ENCODE results near the gene SLC4A11.

The SLC4A11 gene

DNA sequence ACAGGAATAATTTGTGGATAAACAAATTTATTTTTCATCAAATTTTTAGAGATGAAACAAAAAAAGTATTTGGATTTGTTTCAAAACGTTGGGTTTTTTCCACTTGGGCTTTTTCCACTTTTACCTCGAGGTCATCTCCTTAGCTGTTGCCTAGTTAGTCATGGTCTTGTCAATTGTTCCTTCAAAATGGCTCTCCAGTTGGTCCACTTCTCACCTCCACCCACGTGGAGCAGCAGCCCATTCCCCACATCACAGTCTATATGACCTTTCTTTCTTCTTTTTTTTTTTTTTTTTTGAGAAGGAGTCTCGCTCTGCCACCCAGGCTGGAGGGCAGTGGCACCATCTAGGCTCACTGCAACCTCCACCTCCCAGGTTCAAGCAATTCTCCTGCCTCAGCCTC lies 6.7 kb upstream of the SLC4A11 start:
- no peak for DNase-seq

DNA sequence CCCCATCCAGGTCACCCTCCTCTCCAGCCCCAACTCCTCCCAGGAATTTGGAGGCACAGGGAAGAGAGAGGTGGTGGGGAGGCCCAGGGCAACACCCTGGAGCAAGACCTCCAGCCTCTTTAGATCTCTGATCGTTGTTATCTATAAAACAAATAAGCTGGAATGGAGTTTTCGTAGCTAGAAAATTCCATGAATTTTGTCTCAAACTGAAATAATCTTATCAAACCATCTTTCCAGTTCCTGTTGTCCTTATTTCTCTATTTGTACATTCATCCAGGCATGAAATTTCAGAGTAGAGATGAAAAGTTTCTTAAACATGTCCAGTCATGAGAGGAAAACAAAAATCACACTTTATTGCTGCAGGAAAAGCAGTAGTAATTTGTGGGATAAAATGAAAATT lies 6.2 kb upstream of the SLC4A11 start:
- DNase-seq = no peak

DNA sequence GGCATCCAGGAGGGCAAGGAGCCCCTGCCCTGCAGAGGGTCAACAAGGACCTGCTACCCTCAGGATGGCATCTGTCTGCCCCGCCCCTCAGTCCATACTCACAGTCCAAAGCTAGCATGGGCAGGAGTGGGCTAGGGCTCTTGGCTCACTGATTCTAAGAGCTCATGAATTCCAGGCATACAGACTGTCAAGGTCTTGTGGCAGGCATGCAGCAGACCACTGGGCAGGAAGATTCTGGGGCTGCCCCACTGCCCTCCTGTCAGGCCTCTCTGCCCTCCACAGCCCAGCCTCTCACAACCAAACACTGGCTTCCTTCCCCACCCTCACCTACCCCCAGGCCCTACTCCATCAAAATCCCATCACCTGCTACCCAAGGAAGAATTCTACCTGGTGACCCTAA lies 5.6 kb upstream of the SLC4A11 start:
- DNase-seq = no peak

DNA sequence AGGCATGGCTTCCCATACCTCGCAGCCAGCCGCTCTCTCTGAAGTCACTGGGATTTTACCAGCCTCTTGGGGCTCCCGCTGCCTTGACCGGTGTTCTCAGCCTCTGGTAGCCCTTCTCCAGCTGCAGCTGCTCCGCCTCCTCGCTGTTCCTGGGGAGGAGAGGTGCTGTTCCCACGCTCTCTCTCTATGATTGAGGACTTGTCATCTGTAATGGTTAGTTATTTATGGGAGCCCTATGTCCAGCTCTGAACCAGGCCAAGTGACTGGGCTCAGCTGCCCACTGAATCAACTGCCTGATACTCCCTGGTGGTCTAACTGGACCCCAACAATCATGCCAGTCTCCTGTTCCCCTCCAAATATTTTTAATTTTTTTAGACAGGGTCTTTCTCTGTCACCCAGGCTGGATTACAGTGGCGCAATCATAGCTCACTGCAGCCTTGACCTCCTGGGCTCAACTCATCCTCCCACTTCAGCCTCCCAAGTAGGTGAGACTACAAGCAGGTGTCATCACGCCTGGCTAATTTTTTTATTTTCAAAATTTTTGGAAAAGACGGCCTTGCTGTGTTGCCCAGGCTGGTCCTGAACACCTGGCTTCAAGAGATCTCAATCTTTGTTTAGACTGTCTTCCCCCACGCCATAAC lies 4.8 kb upstream of the SLC4A11 start:
- DNase-seq = no peak

DNA sequence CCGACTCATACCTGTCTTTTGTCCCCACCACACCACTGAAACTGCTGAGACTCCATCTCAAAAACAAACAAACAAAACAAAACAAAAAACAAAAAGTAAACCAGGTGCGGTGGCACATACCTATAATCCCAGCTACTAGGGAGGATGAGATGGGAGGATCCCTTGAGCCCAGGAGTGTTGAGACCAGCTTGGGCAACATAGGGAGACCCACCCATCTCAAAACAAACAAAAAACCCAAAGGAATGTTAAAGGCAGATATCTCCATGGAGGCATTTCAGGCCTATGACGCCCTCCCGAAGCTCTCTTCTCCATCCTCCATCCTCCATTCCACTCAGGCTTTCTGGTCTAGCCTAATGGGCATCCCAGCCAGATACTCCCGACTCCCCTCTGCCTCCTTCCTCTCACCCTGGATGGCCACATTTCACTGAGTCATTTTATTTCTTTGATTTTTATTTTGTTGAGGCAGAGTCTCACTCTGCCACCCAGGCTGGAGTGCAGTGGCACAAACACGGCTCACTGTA lies 3.2 kb upstream of the SLC4A11 start:
- DNase-seq = no peak

DNA sequence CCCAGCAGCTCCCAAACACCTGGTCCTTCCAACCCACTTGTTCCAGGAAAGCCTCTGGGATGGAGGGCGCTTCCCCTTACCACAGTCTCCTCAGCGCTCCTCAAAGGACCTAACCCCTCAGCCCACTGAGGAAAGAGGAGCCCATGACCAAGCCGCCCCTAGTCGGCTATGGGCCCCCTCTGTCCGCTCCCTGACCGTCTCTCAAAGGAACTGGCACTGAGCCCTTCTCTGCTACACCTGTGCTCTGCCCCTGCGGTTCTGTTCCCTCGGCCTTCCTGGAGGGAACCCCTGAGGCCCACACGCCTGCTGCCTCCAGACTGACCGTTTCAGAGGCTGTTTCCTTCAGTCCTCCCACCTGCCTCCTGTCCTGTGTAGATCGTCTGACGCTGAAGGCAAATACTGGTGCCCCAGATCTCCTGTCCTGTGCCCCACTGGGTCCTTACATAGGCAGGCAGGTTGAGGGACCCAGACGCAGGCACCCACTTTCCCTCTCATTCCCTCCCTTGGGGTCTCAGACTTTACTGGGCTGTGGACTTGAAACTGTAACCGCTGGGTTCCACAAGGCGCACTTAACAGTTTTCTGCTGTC lies 1.9 kb upstream of the SLC4A11 start:
- no peak for DNase-seq

DNA sequence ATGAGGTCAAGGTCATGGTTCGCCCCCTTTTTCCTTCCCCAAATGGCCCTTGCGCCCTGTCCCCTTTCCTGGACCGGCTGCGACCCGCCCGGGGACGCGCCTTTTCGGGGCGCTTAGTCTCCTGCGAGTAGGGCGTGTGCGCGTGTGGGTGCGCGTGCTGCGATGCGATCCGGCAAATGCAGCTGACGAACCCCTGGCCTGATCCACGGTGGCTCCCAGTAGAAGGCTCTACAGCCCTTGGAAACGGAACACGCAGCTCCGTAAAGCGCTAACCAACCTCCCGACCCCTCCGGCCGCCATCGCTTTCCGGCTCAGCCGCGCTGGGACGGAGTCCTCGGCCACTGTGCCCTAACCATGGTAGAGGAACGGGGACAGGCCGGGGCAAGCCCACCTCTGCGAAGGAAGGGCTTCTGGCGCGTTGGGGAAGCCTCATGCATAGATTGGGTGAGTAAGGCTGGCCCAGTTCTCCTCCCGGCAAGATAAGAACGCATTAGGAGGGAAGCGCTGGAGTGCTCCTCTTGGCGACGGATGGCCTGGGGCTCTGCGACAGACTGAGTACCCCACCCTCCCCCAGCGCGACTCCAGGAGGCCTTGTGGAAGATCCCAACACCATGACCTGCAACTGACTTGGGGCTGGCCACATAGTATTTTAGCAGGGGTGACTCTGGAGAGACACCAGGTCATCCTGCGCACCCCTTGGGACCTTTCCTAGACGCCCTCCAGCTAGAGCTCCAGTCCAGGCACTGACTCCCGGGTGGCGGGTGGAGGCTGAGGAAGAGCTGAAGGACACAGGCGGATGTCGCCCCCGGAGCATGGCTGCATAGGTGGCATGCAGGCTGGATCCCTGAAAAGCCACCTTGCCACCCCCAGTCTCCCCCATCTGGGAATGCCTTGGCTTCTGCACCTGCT lies 1.1 kb upstream of the SLC4A11 start:
- DNase-seq = no peak

DNA sequence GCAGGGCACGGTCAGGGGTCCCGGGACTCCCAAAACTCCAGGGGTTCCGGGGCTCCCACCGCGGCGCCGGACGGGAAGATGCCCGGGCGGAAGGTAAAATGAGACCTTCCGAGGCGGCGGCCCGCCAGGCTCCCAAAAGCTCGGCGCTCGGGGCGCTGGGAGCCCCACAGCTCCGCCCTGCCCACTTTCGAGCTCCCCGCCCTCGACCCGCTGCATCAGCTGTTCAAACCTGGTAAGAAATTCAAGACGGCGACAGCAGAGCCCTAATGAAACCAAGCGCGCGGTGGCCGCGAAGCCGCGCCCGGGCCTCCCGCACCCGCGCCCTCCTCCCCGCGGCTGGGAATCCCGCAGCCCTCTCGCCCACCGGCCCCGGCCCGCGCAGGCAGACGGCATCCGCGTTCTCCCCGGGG lies 369 bp downstream of the SLC4A11 start:
- no peak for DNase-seq

DNA sequence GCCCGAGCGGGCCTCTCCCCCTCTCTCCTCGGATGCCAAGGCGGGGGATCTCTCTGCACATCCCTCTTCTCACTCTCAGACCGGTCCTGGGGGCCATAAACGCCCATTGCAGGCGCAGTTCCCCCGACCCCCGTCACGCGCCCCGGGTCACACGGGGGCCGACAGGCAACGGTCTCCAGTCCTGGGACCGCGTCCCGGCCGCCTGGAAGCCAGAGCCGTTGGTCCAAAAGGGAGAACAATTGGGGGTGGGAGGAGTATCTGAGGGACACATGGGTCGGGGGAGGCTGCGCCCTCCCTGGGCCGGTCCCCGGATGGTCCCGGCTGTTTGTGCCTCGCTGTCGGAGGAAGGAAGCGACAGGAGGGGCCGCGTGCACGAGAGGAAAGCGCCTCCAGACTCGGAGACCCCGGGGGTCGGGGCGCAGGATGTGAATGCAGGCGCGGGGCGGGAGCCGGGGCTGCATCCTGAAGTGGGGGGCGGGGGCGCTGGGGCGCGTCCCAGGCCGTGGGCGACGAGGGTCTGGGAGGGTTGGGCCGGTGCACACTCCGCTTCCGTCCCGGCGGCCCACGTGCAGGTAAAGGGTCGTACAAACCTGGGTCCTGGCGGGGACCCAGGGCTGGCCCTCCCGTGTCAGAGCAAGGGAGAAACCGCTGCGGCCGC lies 903 bp downstream of the SLC4A11 start:
- DNase-seq = no peak

DNA sequence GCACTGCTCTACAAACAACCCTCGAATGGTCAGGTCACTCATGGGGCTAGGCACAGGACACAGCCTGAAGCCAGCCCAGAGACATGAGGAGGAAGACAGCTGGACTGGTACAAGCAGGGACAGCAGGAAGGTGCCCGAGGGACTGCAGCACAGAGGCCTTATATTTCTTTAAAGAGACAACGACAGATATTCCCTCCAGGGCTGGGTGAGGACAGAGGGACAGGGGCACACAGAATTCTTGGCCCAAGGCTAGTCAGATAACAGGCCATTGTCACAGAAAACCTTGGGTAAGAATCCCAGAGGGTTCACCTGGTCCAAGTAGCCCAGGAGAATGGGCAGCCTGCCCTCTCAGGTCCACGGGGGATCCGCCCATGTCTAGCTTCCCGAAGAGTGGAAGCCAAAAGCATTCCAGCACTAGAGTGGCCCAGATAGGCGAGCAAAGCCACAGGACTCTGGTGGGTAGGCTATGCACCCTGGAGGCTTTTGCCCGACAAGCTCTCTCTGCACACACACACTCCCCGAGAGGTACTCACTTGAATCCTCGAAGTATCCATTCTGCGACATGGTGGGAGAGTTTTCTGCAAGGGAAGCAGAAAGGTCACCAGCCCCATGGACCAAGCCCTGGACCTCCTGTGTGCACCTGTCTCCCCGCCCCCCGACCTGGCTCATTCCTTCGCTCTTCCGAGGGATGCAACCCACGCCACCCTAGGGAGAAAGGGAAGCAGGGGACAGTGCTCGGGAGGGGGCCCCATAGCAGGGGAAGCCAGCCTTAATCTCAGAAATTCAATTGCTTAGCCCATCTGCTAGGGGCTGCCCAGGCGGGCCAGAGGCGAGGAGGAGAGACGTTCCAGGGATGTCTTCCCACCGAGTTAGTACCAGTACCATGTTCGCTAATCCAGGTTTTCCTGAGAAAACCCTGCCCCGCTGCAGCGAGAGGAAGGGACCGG lies 1.7 kb downstream of the SLC4A11 start:
- DNase-seq = no peak

DNA sequence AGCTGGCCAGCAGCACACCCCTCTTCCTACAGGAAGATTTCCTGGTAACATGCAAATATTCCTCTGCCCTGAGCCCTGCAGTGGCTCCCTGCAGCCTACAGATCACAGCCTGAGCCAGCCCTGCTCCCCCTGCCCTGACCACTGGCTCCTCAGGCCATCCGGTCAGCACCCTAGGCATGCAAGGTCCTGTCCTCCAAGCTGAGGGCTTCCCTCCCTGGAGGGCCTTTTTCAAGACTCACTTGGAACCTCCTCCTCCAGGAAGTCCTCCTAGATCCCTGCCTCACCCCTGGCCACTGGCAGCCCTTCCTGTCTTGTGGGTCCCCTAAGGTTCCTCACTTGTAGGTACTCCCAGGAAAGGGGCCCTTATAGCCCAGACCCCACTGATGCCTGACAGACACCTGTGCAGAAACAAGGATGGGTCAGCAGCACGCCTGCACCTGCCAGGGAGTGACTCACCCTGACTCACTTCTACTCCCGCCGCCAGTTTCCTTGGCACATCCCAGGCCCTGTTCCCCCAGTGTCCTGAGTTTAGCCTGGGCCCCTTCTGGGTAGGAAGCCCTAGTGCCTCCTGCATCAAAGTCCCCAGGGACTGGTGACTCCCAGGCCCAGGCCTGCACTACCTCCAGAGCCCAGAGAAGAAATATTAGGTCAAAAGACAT lies 3.2 kb downstream of the SLC4A11 start:
- DNase-seq = no peak

DNA sequence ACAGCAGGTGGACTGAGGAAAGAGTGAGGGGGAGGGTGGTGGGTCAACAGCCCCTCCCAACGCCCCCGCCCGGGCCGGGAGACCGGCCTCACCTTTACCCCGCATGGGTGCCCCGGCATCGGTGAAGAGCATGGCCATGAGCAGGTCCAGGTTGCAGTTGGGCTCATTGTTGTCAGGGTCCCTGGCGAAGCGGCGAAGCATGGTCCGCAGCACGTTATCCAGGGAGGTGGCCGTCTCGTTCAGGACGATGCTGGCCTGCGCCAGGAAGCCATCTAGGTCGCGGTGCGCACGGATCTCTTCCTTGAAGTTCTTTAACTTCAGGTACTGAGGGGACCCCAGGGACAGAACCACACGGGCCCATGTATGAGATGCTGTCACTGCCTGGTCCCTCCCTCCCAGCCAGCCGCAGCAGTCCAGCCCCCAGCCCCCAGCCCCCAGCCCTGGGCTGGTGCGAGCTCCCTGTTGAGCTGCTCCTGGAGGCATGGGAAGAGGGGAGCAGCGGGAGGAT lies 4.9 kb downstream of the SLC4A11 start:
- DNase-seq = no peak

DNA sequence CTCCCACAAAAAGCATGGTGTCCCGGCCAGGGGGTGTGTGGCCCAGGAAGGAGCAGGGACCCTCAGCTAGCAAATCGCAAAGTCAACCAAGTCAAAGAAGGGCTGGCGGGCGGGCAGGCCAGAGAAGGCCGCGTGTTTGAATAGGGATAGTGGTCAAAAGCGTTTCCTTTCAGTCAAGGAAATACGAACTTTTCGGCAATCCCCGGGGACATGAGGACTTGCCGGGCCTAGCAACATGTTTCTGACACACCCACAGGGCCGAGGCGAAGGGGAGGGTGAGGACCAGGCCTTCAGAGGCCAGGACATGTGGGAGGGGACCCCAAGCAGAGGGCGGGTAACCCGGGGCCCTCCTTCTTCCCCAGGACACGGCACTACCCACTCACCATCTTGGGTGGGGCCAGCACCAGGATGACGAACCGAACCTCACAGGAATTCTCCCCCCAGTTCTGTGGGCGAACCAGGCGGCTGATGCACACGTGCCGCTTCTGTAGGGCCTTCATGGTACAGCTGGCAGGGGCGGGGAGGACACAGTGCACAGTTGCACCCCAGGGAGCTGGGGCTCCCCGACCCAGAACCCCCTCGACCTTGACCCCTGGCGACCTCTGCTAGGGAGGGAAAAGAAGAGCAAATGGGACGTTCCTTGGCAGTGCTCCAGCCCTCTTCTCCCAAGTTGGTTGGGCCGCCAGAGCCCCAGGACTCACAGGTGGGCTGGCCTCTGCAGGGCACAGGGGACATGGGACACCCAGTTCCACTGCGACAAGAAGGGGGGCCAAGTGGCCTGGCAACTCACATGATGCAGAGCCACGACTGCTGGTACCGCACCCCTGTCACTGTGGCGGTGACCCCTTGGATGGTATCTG lies 5.6 kb downstream of the SLC4A11 start:
- DNase-seq = no peak

DNA sequence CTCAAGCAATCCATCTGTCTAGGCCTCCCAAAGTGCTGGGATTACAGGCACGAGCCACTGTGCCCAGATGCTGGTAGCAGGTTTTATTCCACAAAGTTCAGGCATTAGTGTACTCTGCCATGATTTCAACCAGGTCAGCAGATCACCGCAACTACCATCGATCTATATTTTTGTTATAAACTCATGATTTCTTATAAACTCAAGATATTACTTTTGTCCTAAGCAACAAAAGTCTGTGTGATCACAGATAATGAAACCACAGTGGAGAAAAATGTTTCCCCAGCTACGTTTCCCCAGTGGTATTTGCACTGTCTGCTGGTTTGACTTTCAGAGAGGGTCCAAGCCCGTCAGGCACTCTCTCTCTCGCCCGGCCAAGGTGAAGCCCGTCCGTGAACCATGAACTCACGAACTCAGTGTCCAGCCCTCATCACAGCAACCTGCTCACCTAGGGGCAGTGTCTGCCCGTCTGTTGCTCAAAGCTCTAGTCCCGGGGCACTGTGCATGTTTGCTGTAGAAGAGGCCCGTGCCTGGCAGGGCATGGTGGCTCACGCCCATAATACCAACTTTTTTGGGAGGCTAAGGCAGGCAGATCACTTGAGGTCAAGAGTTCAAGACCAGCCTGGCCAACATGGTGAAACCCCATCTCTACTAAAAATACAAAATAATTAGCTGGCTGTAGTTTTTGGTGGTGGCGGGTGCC lies 7.0 kb downstream of the SLC4A11 start:
- DNase-seq = no peak

DNA sequence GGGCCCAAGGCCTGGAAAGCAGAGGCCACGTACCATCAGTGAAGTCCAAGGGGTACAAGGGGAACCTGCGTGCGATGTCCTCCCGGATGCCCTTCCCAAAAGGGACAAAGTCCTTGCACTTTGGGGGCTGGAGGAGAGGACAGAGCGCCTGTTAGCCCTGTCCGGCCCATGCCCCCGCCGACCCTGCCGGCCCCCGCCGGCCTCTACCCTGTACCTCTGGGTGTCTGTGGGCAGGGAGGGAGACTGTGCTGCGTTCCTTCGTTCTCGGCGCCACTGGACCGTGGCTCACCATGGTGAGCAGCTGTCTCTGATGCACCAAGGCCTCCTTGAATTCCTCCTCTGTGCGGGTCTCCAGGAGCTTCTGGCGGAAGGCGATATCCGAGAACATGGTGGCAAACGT lies 7.9 kb downstream of the SLC4A11 start:
- no peak for DNase-seq

DNA sequence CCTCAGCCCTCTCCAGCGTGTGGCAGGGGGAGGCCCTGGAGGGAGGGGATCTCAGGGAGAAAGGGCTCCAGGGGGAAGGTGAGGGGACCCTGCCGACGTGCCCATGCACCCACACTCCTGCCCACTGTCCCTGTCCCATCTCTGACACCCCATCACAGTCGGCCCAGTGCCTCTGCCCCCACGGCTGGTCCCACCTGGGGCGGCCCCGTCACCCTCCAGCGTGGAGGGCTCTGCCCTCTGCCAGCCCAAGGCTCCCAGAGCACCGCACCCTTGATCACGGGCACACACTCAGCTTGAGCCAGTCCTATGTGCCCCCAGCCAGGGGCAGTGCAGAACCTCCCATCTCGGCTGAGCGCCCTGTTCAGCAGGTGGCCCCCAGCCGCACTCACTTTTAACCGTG lies 9.2 kb downstream of the SLC4A11 start:
- DNase-seq = no peak

DNA sequence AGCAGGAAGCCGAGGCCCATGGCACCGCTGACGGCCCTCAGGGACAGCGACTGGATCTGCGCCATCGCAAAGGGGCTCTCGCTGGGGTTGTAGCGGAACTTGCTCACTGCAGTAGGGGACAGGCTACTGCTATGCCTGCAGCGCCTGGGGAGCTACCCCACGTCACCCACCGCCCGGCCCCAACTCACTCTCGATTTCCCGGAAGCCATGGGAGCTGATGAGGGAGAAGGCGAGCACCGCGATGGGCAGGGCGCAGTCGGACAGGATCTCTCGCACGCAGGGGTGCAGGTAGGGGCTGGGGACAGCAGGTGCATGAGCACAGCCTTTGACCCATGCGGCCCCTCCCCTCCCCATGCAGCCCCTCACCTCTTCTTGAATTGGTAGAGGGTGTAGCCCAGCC lies 9.8 kb downstream of the SLC4A11 start:
- no peak for DNase-seq

DNA sequence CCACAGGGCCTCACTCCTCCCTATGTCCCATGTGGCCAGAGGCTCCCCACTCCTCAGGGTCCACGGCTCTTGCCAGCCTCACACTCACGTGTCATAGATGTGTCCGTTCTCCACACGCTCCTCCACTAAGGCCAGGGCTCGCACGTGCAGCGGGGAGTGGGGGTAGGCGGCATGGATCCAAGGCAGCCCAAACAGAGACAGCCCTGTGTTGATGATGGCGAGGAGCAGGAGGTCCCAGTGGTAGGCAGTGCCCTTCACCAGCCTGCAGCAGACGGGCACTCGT lies 10.3 kb downstream of the SLC4A11 start:
- DNase-seq = no peak

DNA sequence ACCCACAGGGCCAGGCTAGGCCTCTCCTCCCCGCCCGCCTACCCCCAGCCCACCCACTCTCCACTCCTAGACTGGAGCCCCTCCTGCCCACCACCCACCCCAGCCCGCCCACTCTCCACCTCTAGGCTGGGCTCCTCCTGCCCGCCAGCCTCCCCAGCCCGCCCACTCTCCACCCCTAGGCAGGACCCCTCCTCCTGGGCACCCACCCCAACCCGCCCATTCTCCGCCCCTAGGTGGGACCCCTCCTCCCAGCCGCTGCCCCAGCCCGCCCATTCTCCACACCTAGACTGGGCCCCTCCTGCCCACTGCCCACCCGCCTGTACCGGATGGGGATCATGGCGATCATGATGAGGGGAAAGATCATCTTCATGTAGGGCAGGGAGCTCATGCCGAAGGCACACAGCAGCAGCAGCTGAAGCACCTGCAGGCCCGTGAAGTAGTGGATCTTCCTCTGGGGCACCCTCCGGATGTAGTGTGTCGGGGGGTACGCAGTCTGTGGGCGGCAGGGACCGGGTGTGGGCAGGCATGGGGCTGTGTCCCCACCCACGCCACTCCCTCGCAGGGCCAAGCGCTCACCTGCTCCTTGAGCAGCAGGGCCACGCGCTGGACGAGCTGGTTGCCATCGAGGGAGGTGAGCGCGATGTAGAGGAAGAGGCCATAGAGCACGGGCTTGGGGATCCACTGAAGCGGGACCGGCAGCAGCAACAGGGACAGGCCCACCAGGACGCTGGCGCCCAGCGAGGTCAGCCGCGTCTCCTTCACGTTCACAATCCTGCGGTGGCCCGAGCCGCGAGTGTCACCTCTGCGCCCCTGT lies 10.8 kb downstream of the SLC4A11 start:
- no peak for DNase-seq

All from activated CD4-positive, CD25-positive, alpha-beta regulatory T cell treated with anti-CD3 and anti-CD28 coated beads, Interleukin-2, amount 50 U/mL, for 72 hours (primary cell).